ENCODE data around the gene PI4KA.

DNA sequence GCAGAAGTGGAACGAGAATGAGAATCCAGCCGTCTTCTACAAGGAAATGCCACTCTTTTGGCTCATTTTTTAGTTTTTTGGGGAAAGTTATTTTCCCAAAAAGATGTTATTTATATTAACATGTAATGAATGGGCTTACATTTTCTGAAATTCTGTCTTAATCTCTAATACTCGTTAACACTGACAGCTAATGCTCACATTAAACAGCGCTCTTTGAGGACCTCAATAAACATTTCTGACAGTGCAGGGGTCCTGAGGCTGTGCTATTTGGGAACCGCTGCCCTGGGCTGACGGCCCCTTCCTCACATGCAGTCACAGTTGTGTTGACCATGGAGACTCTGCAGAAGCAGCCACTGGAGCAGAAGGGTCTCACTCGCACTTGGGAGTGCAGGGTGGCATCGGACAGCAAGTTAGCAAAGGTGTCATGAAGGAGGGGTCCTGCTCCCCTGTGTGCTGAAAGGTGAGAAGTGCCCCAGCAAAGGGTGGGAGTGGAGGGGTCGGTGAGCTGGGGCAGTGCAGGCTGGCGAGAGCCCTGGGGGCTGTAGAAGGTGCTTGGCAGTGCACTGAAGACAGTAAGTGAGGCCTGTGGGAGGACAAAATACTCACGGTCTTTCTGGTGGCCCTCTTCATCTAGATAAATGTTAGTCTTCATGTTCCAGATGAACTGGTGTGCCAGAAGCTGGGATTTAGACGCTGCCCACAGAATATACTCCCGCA is 137.8 kb downstream of the PI4KA start:
- TF ChIP-seq CTCF (IDR thresholded peaks at IDR 0.05; ENCODE audit: insufficient read depth, low read length) (no peak), SPI1 (IDR thresholded peaks at IDR 0.05; ENCODE audit: borderline replicate concordance, low read depth) (no peak), POLR2AphosphoS5 (IDR thresholded peaks at IDR 0.05; ENCODE audit: low read depth) (no peak)

Measured in HL-60 (cell line).